HCT116 (cell line): ENCODE measurements around the gene FAM167B. TPM values are rescaled to one million over a fixed set of nuclear protein-coding genes. Genes with fewer than 3 reads are reported as not detected.

Experiments
- ATAC-seq: fragments of 200-7000 bp; cut with Tn5 transposase; 2 replicates; pipeline ENCODE4 v1.9.1; 2020; ENCODE audit warnings: mild to moderate bottlenecking, moderate library complexity
- BruUV-seq: library from RNA; stranded (reverse); fragments of 400-500 nt; replicated peaks from 2 replicates; lab custom pipeline; 2021; lab: Mats Ljungman, UMichigan
- CTCF ChIA-PET: fragments of 300-600 bp; sonication (Branson Sonifier 250); formaldehyde crosslinking; loops from one replicate; lab custom pipeline; 2021; ENCODE audit warnings: antibody characterized with exemption; lab: Charles Lee
- POLR2A ChIA-PET: fragments of 300-600, 350-600 bp; sonication (Branson Sonifier 250); formaldehyde crosslinking; loops from one replicate; lab custom pipeline; 2021; ENCODE audit warnings: antibody characterized with exemption; lab: Charles Lee
- RAD21 ChIA-PET, 2 experiments: fragments of 300-600 bp; sonication (Branson Sonifier 250); formaldehyde crosslinking; loops; one replicate each; lab custom pipeline; 2023; ENCODE audit warnings: low total read pairs in 2 of 2; ENCODE audit not compliant: uncharacterized antibody in 2 of 2, unreplicated experiment in 2 of 2, low non-redundant PET in 1 of 2; lab: Charles Lee
- DNase-seq: peaks from one replicate; pipeline ENCODE4 v3.0.0-alpha.2; 2010; ENCODE audit warnings: low read depth, low spot score
- H2AFZ ChIP-seq: fragments of 200-600 bp; shearing (Covaris generic), sonication (generic); 2 replicates; pipeline ENCODE4 v1.6.1; 2017; ENCODE audit warnings: low read depth, mixed run types, mixed read lengths, antibody characterized with exemption, low read length; ENCODE audit not compliant: poor library complexity, severe bottlenecking
- H3K27ac ChIP-seq: 2 replicates; pipeline ENCODE4 v1.5.1; 2012; ENCODE audit warnings: low read depth, low read length
- H3K27me3 ChIP-seq: fragments of 200-600 bp; sonication (generic); 2 replicates; pipeline ENCODE4 v1.6.1; 2016; ENCODE audit warnings: mixed run types, low read length, mixed read lengths; ENCODE audit not compliant: insufficient read depth
- H3K36me3 ChIP-seq, 2 experiments: fragments of 200-500 bp in 1 of 2; fragments of 200-600 bp in 1 of 2; sonication (Bioruptor generic) in 1 of 2; sonication (generic) in 1 of 2; 2 replicates each; pipeline versions ENCODE4 v1.5.1 to v1.6.1; 2014 to 2016; ENCODE audit warnings: low read length in 2 of 2, inconsistent platforms in 1 of 2, mixed read lengths in 1 of 2, mixed run types in 1 of 2; ENCODE audit not compliant: insufficient read depth in 2 of 2, control insufficient read depth in 1 of 2
- H3K4me1 ChIP-seq, 2 experiments: fragments of 200-600 bp in 1 of 2; sonication (generic) in 1 of 2; 2 replicates each; pipeline versions ENCODE4 v1.5.1 to v1.6.1; 2012 to 2017; ENCODE audit warnings: low read length in 2 of 2, inconsistent platforms in 1 of 2, mild to moderate bottlenecking in 1 of 2, mixed read lengths in 1 of 2, mixed run types in 1 of 2, moderate library complexity in 1 of 2; ENCODE audit not compliant: insufficient read depth in 2 of 2, control insufficient read depth in 1 of 2
- H3K4me2 ChIP-seq: fragments of 200-600 bp; sonication (generic); 2 replicates; pipeline ENCODE4 v1.6.1; 2017; ENCODE audit warnings: mixed run types, low read length, mixed read lengths
- H3K4me3 ChIP-seq, 2 experiments: fragments of 200-600 bp in 1 of 2; sonication (generic) in 1 of 2; replicated peaks in 1 of 2; 2 replicates each; pipeline ENCODE4 v1.5.1; 2011 to 2016; ENCODE audit warnings: low read length in 2 of 2, control low read depth in 1 of 2, low read depth in 1 of 2, mild to moderate bottlenecking in 1 of 2, mixed read lengths in 1 of 2, mixed run types in 1 of 2
- H3K79me2 ChIP-seq: fragments of 200-600 bp; sonication (generic); 2 replicates; pipeline ENCODE4 v1.6.1; 2017; ENCODE audit warnings: mild to moderate bottlenecking, mixed run types, low read length, moderate library complexity, mixed read lengths; ENCODE audit not compliant: insufficient read depth
- H3K9ac ChIP-seq: fragments of 200-600 bp; sonication (generic); 2 replicates; pipeline ENCODE4 v1.6.1; 2016; ENCODE audit warnings: low read length, mixed read lengths
- H3K9me2 ChIP-seq: fragments of 200-600 bp; sonication (generic), shearing (Covaris generic); 2 replicates; pipeline ENCODE4 v1.6.1; 2017; ENCODE audit warnings: mixed run types, mild to moderate bottlenecking, moderate library complexity; ENCODE audit not compliant: insufficient read depth
- H3K9me3 ChIP-seq, 2 experiments: fragments of 200-500 bp in 1 of 2; fragments of 200-600 bp in 1 of 2; sonication (Bioruptor generic) in 1 of 2; sonication (generic) in 1 of 2; 2 replicates each; pipeline ENCODE4 v1.6.1; 2014 to 2017; ENCODE audit warnings: low read length in 2 of 2, mixed read lengths in 2 of 2, inconsistent platforms in 1 of 2, low read depth in 1 of 2, mild to moderate bottlenecking in 1 of 2, mixed run types in 1 of 2, moderate library complexity in 1 of 2; ENCODE audit not compliant: control insufficient read depth in 1 of 2, insufficient read depth in 1 of 2
- H4K20me1 ChIP-seq: fragments of 200-600 bp; sonication (generic), shearing (Covaris generic); 2 replicates; pipeline ENCODE4 v1.6.1; 2017; ENCODE audit warnings: mixed run types, mild to moderate bottlenecking, moderate library complexity; ENCODE audit not compliant: insufficient read depth
- POLR2AphosphoS5 ChIP-seq: IDR thresholded peaks from 2 replicates; pipeline ENCODE4 v1.6.1; 2011; ENCODE audit warnings: mild to moderate bottlenecking, low read depth, low read length, moderate library complexity
- RAD21 ChIP-seq: IDR thresholded peaks from 2 replicates; pipeline ENCODE4 v1.6.1; 2012; ENCODE audit warnings: low read depth, mild to moderate bottlenecking
- ZFX ChIP-seq: fragments of 450-650 bp; IDR thresholded peaks from 2 replicates; pipeline ENCODE4 v1.6.1; 2017
- intact Hi-C: fragments of 100-400 bp; cut with micrococcal nuclease; formaldehyde crosslinking; loops from 2 replicates; pipeline ENCODE4 v1.10.0; 2022
- total RNA-seq: library from RNA; stranded (reverse); gene quantifications from one replicate; pipeline ENCODE4 v1.2.1, GENCODE V29; 2021; ENCODE audit not compliant: unreplicated experiment
- TF ChIP-seq, protein P1 (sequence below), 3 experiments: fragments of 200-600 bp in 1 of 3; sonication (generic) in 1 of 3; IDR thresholded peaks in 2 of 3; conservative IDR thresholded peaks in 1 of 3; 2 replicates each; pipeline ENCODE4 v1.5.1; 2012 to 2017; ENCODE audit warnings: low read depth in 2 of 3, low read length in 2 of 3, antibody characterized with exemption in 1 of 3, borderline replicate concordance in 1 of 3, control low read depth in 1 of 3, mild to moderate bottlenecking in 1 of 3, mixed read lengths in 1 of 3, mixed run types in 1 of 3, moderate library complexity in 1 of 3; ENCODE audit not compliant: insufficient read depth in 1 of 3

Gene FAM167B
- total RNA-seq, 1 experiment from 2014 or later, result 0.42 TPM

GRCh38 chr1:32232558-32233304, 14.3 kb upstream of the FAM167B start:
- H3K79me2 ChIP-seq, result peaks cover 7% of the 10 kb centered on the region; the same call in 1 of the 2 replicates
- ChIA-PET CTCF (no interaction called here), RAD21 (interaction anchor here in 1 of 2 experiments (0.6 kb wide), 1 partner anchor 58 kb away, joined by 4 read pairs; no protein-coding TSS in a partner anchor), POLR2A (no interaction called here)
- no peaks in the 10 kb centered on the region for H3K9me3 ChIP-seq
- no peak overlapping the region for H3K4me2 ChIP-seq
- H3K27ac ChIP-seq, result no peak overlapping the region
- H3K27me3 ChIP-seq, result no peaks in the 10 kb centered on the region
- intact Hi-C loops, result no loop called here
- H4K20me1 ChIP-seq, result no peaks in the 10 kb centered on the region
- peaks cover 24 to 28% of the 10 kb centered on the region in 2 experiments for H3K36me3 ChIP-seq
- DNase-seq, result no peak
- H2AFZ ChIP-seq, result no peak overlapping the region
- TF ChIP-seq POLR2AphosphoS5 (peak; percentile 29; the same call in 1 of the 2 replicates), ZFX (no peak)
- peaks cover 5 to 12% of the 10 kb centered on the region in 2 experiments for H3K4me1 ChIP-seq
- H3K9me2 ChIP-seq, result no peaks in the 10 kb centered on the region
- H3K9ac ChIP-seq, result no peak overlapping the region
- H3K4me3 ChIP-seq, result no peak overlapping the region
- ATAC-seq, result peak; percentile 21; the same call in 1 of the 2 replicates
- no TSS peak for BruUV-seq

DNA sequence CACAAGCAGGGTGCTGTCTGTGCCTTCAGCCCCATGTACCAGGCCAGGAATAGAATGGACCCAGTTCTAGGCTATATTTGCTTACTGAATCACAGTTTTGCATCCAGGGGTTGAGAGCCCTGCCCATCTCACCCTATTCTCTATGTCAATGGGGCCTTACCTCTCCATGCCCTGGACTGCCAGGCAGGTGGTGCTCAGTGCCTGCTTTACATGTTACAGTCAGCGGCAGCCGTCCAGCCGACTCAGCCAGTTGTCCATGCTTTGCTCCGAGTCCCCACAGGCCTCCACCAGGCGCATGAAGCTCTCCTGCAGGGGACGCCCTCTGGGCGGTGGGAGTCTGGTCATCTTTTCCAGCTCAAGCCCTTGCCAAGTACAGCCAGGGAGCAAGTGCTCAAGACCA, 12.2 kb upstream of the FAM167B start:
- no peaks in the 10 kb centered on the region for H3K27me3 ChIP-seq
- H3K79me2 ChIP-seq, result no peaks in the 10 kb centered on the region
- RAD21 ChIA-PET, result no interaction called here
- POLR2A ChIA-PET, result no interaction called here
- H3K9ac ChIP-seq, result no peak overlapping the region
- H3K4me3 ChIP-seq, result no peak overlapping the region
- H3K4me1 ChIP-seq, result peaks cover 6 to 15% of the 10 kb centered on the region in 2 experiments
- no peak overlapping the region for H3K27ac ChIP-seq
- no peak overlapping the region for H3K4me2 ChIP-seq
- H3K9me3 ChIP-seq, result no peaks in the 10 kb centered on the region
- ATAC-seq (no peak), DNase-seq (no peak)
- CTCF ChIA-PET, result interaction anchor here (1.2 kb wide), 1 partner anchor 8 kb away, joined by 3 read pairs; no protein-coding TSS in a partner anchor
- intact Hi-C loops, result no loop called here
- H4K20me1 ChIP-seq, result no peaks in the 10 kb centered on the region
- H3K36me3 ChIP-seq, result peaks cover 11 to 12% of the 10 kb centered on the region in 2 experiments; a peak in 3 of 4 replicates
- H3K9me2 ChIP-seq, result no peaks in the 10 kb centered on the region
- TF ChIP-seq, protein P1, sequence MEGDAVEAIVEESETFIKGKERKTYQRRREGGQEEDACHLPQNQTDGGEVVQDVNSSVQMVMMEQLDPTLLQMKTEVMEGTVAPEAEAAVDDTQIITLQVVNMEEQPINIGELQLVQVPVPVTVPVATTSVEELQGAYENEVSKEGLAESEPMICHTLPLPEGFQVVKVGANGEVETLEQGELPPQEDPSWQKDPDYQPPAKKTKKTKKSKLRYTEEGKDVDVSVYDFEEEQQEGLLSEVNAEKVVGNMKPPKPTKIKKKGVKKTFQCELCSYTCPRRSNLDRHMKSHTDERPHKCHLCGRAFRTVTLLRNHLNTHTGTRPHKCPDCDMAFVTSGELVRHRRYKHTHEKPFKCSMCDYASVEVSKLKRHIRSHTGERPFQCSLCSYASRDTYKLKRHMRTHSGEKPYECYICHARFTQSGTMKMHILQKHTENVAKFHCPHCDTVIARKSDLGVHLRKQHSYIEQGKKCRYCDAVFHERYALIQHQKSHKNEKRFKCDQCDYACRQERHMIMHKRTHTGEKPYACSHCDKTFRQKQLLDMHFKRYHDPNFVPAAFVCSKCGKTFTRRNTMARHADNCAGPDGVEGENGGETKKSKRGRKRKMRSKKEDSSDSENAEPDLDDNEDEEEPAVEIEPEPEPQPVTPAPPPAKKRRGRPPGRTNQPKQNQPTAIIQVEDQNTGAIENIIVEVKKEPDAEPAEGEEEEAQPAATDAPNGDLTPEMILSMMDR (IDR thresholded peaks at IDR 0.05 in 2 of 3, conservative IDR thresholded peaks at IDR 0.05 in 1 of 3; ENCODE audit: borderline replicate concordance in 1 of 3, insufficient read depth in 1 of 3, low read depth in 2 of 3, low read length in 2 of 3), result no peak
- TF ChIP-seq RAD21, result peak; percentile 16; the same call in 1 of the 2 replicates
- H2AFZ ChIP-seq, result no peak overlapping the region
- BruUV-seq, result no TSS peak
